Measurements from ENCODE around the gene SCO2. TPM values are rescaled to one million over a fixed set of nuclear protein-coding genes. Genes with fewer than 3 reads are reported as not detected.

SCO2 gene
- total and polyA plus RNA-seq, 2 of the 13 experiments (the other 11 are each of a cell fraction or from before 2014, with no cell fraction given), result 0.32 to 3.7 TPM

DNA sequence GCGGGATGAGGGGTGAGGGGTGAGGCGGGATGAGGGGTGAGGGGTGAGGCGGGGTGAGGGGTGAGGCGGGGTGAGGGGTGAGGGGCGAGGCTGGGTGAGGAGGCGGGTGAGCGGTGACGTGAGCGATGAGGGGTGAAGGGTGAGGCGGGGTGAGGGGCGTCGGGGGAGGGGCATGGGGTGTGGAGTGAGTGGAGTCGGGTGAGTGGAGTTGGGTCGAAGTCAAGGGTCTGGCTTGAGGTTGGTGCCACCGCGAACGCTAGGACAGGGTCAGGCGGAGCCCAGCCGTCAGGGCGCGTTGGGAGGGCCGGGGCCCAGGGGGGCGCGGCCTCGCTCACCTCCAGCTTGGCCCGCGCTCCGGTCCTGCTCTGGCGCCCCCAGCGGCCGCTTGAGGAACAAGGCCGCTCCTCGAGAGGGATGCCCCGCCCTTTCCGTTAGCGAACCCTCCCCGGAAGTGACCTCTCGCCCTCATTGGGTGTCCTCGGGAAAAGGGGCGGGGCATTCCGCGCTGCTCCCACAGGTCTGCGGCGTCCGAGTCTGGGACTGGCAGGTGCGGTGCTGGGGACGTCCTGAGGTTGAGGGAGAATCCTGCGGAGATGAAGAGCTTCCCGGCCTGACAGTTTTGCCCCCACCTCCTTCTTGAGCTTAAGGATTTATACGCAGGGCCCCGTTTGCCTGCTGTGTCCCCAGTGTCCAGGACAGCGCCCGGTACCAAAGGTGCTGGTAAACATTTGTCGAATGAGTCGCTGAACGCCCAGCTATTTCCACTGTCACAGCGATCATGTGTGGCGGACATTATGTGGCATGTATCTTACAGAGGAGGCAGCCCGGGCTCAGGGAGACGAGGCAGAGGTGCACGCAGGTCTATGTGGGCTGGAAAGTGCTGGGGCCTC lies 37.4 kb upstream of the SCO2 start, which contains the start of gene SYCE3 (continued):
- TF ChIP-seq ZNF33B (CRISPR knock-in tag; IDR thresholded peaks at IDR 0.05) (0 out of 2 replicates have a peak, but pooled peaks have one; percentile 50), ZMAT5 (CRISPR knock-in tag; IDR thresholded peaks at IDR 0.05; ENCODE audit: borderline replicate concordance, low read depth) (no peak), ZNF530 (CRISPR knock-in tag; IDR thresholded peaks at IDR 0.05; ENCODE audit: low read depth) (no peak), ATAD3A (CRISPR knock-in tag; IDR thresholded peaks at IDR 0.05) (0 out of 2 replicates have a peak, but pooled peaks have one; percentile 14), HMGA1 (CRISPR knock-in tag; conservative IDR thresholded peaks at IDR 0.05) (no peak), ZNF3 (CRISPR knock-in tag; IDR thresholded peaks at IDR 0.05) (no peak), ATM (IDR thresholded peaks at IDR 0.05; ENCODE audit: borderline replicate concordance) (no peak), KDM5A (IDR thresholded peaks at IDR 0.05; ENCODE audit: borderline replicate concordance, low read length) (no peak; the same call in 1 of the 2 replicates), KDM5B (CRISPR knock-in tag; IDR thresholded peaks at IDR 0.05; ENCODE audit: borderline replicate concordance) (no peak; the same call in 1 of the 2 replicates), ZBTB1 (CRISPR knock-in tag; IDR thresholded peaks at IDR 0.05; ENCODE audit: borderline replicate concordance) (no peak), PCBP2 (optimal IDR thresholded peaks at IDR 0.05; ENCODE audit: low read depth, low read length, poor library complexity, severe bottlenecking) (no peak), SMAD9 (CRISPR knock-in tag; IDR thresholded peaks at IDR 0.05) (no peak), KDM4B (CRISPR knock-in tag; IDR thresholded peaks at IDR 0.05) (no peak), ZNF235 (CRISPR knock-in tag; IDR thresholded peaks at IDR 0.05; ENCODE audit: borderline replicate concordance) (no peak), ZFP1 (CRISPR knock-in tag; IDR thresholded peaks at IDR 0.05) (no peak), TOE1 (CRISPR knock-in tag; IDR thresholded peaks at IDR 0.05) (no peak), RAD21 (CRISPR knock-in tag; IDR thresholded peaks at IDR 0.05) (peak; percentile 90), FOXA1 (IDR thresholded peaks at IDR 0.05) (no peak), FOXA1 (CRISPR knock-in tag; IDR thresholded peaks at IDR 0.05) (no peak), ARNT (IDR thresholded peaks at IDR 0.05) (no peak), RFX5 (IDR thresholded peaks at IDR 0.05; ENCODE audit: low read depth, low read length) (no peak)
- TF ChIP-seq, protein P1, sequence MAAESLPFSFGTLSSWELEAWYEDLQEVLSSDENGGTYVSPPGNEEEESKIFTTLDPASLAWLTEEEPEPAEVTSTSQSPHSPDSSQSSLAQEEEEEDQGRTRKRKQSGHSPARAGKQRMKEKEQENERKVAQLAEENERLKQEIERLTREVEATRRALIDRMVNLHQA (CRISPR knock-in tag; IDR thresholded peaks at IDR 0.05), result no peak
- TF ChIP-seq, protein P2, sequence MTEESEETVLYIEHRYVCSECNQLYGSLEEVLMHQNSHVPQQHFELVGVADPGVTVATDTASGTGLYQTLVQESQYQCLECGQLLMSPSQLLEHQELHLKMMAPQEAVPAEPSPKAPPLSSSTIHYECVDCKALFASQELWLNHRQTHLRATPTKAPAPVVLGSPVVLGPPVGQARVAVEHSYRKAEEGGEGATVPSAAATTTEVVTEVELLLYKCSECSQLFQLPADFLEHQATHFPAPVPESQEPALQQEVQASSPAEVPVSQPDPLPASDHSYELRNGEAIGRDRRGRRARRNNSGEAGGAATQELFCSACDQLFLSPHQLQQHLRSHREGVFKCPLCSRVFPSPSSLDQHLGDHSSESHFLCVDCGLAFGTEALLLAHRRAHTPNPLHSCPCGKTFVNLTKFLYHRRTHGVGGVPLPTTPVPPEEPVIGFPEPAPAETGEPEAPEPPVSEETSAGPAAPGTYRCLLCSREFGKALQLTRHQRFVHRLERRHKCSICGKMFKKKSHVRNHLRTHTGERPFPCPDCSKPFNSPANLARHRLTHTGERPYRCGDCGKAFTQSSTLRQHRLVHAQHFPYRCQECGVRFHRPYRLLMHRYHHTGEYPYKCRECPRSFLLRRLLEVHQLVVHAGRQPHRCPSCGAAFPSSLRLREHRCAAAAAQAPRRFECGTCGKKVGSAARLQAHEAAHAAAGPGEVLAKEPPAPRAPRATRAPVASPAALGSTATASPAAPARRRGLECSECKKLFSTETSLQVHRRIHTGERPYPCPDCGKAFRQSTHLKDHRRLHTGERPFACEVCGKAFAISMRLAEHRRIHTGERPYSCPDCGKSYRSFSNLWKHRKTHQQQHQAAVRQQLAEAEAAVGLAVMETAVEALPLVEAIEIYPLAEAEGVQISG (CRISPR knock-in tag; IDR thresholded peaks at IDR 0.05), result peak; percentile 50; the same call in 1 of the 2 replicates
- TF ChIP-seq, protein P3, sequence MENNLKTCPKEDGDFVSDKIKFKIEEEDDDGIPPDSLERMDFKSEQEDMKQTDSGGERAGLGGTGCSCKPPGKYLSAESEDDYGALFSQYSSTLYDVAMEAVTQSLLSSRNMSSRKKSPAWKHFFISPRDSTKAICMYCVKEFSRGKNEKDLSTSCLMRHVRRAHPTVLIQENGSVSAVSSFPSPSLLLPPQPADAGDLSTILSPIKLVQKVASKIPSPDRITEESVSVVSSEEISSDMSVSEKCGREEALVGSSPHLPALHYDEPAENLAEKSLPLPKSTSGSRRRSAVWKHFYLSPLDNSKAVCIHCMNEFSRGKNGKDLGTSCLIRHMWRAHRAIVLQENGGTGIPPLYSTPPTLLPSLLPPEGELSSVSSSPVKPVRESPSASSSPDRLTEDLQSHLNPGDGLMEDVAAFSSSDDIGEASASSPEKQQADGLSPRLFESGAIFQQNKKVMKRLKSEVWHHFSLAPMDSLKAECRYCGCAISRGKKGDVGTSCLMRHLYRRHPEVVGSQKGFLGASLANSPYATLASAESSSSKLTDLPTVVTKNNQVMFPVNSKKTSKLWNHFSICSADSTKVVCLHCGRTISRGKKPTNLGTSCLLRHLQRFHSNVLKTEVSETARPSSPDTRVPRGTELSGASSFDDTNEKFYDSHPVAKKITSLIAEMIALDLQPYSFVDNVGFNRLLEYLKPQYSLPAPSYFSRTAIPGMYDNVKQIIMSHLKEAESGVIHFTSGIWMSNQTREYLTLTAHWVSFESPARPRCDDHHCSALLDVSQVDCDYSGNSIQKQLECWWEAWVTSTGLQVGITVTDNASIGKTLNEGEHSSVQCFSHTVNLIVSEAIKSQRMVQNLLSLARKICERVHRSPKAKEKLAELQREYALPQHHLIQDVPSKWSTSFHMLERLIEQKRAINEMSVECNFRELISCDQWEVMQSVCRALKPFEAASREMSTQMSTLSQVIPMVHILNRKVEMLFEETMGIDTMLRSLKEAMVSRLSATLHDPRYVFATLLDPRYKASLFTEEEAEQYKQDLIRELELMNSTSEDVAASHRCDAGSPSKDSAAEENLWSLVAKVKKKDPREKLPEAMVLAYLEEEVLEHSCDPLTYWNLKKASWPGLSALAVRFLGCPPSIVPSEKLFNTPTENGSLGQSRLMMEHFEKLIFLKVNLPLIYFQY (CRISPR knock-in tag; IDR thresholded peaks at IDR 0.05; ENCODE audit: borderline replicate concordance), result no peak

Data from HepG2 (cell line).